Measurements from ENCODE around the gene TPPP.

Gene TPPP

DNA sequence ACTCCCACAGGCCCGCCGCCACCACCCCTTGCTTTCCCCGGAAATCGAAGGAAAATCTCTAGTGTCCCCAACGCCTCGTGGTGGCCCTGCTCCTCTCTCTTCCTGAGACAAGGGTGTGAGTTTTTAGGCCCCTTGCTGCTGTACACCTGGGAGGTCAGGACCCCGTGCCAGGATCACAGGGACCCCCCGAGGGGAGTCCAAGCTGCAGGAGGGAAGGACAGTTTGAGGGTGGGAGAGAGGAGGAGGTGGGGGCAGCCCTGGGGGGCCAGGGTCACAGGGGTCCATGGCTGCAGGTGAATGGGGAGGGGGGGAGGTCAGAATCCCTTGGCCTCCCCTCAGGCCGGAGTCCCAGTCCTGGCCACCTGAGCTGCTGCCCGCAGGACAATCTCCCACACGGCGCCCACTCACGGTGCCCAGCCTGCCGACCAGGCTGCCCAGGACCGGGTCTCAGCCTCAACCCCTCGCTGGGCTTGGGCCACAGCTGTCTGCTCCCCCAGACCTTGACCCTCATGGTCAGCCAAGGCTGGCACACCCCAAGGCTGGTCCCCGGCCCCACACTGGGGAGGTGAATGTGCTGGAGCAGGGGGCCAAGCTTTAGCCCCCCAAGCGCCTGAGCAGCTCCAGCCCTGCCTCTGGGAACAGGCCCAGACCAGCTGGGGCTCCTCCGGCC lies 19.9 kb downstream of the TPPP start:
- no peaks in the 10 kb centered on the region for H3K9me3 ChIP-seq (ENCODE audit: control insufficient read depth, insufficient read depth, low read depth, low read length)
- peaks cover 0 to 11% of the 10 kb centered on the region in 2 experiments; a peak in 1 of 3 replicates for H3K36me3 ChIP-seq (ENCODE audit: control insufficient read depth in 2 of 2, insufficient read depth in 1 of 2, low read length in 2 of 2)
- ChIA-PET CTCF (interaction anchor here (0.7 to 5.4 kb wide), 8 partner anchors 16 to 495 kb away, joined by 3 to 39 read pairs (median 3); no protein-coding TSS in a partner anchor), POLR2A (interaction anchor here (1.0 to 1.8 kb wide), 3 partner anchors 20 to 402 kb away, joined by 5 to 11 read pairs (median 6); partner anchors contain the start of genes BRD9, PDCD6, TPPP and TRIP13)
- no peak overlapping the region for H3K4me3 ChIP-seq (ENCODE audit: low read depth, low read length)
- peak overlapping the region; percentile 28; the same call in 1 of the 2 replicates for H3K27ac ChIP-seq (ENCODE audit: extremely low read depth, low read depth, low read length)
- peaks cover 19% of the 10 kb centered on the region for H3K4me1 ChIP-seq (ENCODE audit: control insufficient read depth, insufficient read depth, low read length)
- TF ChIP-seq ZSCAN30 (tag by site-specific recombination; IDR thresholded peaks at IDR 0.05) (no peak), YY1 (tag by site-specific recombination; IDR thresholded peaks at IDR 0.05) (no peak), ZFP37 (tag by site-specific recombination; IDR thresholded peaks at IDR 0.05) (no peak), ZBTB1 (tag by site-specific recombination; IDR thresholded peaks at IDR 0.05) (no peak), KLF1 (tag by site-specific recombination; IDR thresholded peaks at IDR 0.05) (no peak), ZNF549 (tag by site-specific recombination; IDR thresholded peaks at IDR 0.05) (no peak), ZFHX2 (tag by site-specific recombination; conservative IDR thresholded peaks at IDR 0.05) (peak; percentile 10; the same call in 1 of the 2 replicates), ZNF114 (tag by site-specific recombination; IDR thresholded peaks at IDR 0.05) (no peak), PRDM1 (tag by site-specific recombination; IDR thresholded peaks at IDR 0.05) (no peak; the same call in 1 of the 2 replicates), ZBTB8A (tag by site-specific recombination; IDR thresholded peaks at IDR 0.05) (no peak), ZNF341 (tag by site-specific recombination; IDR thresholded peaks at IDR 0.05; ENCODE audit: low read depth) (no peak), ZNF529 (tag by site-specific recombination; IDR thresholded peaks at IDR 0.05; ENCODE audit: insufficient replicate concordance) (no peak), ZIC2 (tag by site-specific recombination; IDR thresholded peaks at IDR 0.05) (peak; percentile 78), ZNF777 (tag by site-specific recombination; IDR thresholded peaks at IDR 0.05; ENCODE audit: borderline replicate concordance) (no peak), ZBTB17 (tag by site-specific recombination; IDR thresholded peaks at IDR 0.05) (0 out of 2 replicates have a peak, but pooled peaks have one; percentile 19), ZNF548 (tag by site-specific recombination; IDR thresholded peaks at IDR 0.05) (no peak), GLIS2 (tag by site-specific recombination; IDR thresholded peaks at IDR 0.05) (peak; percentile 92), BCL6B (tag by site-specific recombination; IDR thresholded peaks at IDR 0.05) (no peak), ZNF791 (tag by site-specific recombination; IDR thresholded peaks at IDR 0.05) (no peak), ZNF112 (tag by site-specific recombination; IDR thresholded peaks at IDR 0.05) (no peak), BCL11B (tag by site-specific recombination; IDR thresholded peaks at IDR 0.05; ENCODE audit: low read depth) (peak; percentile 87), ZNF24 (tag by site-specific recombination; IDR thresholded peaks at IDR 0.05) (no peak), GLIS1 (tag by site-specific recombination; IDR thresholded peaks at IDR 0.05) (peak; percentile 99), KLF16 (tag by site-specific recombination; IDR thresholded peaks at IDR 0.05) (no peak), ZNF571 (tag by site-specific recombination; IDR thresholded peaks at IDR 0.05) (no peak)
- TF ChIP-seq, protein P1, sequence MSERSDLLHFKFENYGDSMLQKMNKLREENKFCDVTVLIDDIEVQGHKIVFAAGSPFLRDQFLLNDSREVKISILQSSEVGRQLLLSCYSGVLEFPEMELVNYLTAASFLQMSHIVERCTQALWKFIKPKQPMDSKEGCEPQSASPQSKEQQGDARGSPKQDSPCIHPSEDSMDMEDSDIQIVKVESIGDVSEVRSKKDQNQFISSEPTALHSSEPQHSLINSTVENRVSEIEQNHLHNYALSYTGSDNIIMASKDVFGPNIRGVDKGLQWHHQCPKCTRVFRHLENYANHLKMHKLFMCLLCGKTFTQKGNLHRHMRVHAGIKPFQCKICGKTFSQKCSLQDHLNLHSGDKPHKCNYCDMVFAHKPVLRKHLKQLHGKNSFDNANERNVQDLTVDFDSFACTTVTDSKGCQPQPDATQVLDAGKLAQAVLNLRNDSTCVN (tag by site-specific recombination; optimal IDR thresholded peaks at IDR 0.05), result no peak
- TF ChIP-seq, protein P2, sequence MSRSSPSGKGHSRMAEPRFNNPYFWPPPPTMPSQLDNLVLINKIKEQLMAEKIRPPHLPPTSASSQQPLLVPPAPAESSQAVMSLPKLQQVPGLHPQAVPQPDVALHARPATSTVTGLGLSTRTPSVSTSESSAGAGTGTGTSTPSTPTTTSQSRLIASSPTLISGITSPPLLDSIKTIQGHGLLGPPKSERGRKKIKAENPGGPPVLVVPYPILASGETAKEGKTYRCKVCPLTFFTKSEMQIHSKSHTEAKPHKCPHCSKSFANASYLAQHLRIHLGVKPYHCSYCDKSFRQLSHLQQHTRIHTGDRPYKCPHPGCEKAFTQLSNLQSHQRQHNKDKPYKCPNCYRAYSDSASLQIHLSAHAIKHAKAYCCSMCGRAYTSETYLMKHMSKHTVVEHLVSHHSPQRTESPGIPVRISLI (tag by site-specific recombination; IDR thresholded peaks at IDR 0.05), result no peak
- TF ChIP-seq, protein P3, sequence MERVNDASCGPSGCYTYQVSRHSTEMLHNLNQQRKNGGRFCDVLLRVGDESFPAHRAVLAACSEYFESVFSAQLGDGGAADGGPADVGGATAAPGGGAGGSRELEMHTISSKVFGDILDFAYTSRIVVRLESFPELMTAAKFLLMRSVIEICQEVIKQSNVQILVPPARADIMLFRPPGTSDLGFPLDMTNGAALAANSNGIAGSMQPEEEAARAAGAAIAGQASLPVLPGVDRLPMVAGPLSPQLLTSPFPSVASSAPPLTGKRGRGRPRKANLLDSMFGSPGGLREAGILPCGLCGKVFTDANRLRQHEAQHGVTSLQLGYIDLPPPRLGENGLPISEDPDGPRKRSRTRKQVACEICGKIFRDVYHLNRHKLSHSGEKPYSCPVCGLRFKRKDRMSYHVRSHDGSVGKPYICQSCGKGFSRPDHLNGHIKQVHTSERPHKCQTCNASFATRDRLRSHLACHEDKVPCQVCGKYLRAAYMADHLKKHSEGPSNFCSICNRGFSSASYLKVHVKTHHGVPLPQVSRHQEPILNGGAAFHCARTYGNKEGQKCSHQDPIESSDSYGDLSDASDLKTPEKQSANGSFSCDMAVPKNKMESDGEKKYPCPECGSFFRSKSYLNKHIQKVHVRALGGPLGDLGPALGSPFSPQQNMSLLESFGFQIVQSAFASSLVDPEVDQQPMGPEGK (tag by site-specific recombination; IDR thresholded peaks at IDR 0.05), result peak; percentile 25; the same call in 1 of the 2 replicates

Measured in HEK293 (cell line).